Suprapubic skin (tissue), 4 donors: ENCODE results near the gene C1orf21.

Experiments used
- CTCF ChIP-seq, 2 donors: fragments of 200-600 bp in 1 of 2; fragments of 450-650 bp in 1 of 2; sonication (generic) in 1 of 2; IDR thresholded peaks; one replicate each; pipeline ENCODE4 v1.5.1; 2016 to 2019; ENCODE audit warnings: antibody characterized with exemption in 2 of 2, mild to moderate bottlenecking in 1 of 2, moderate library complexity in 1 of 2
- EP300 ChIP-seq: sonication (generic); formaldehyde crosslinking; IDR thresholded peaks from one replicate; pipeline ENCODE4 v1.6.1; 2017; ENCODE audit warnings: antibody characterized with exemption
- POLR2A ChIP-seq, 2 donors: fragments of 450-650 bp; IDR thresholded peaks; one replicate each; pipeline ENCODE4 v1.6.1; 2017; ENCODE audit warnings: antibody characterized with exemption in 2 of 2, mild to moderate bottlenecking in 2 of 2, moderate library complexity in 2 of 2
- POLR2AphosphoS5 ChIP-seq, 3 donors: sonication (generic); formaldehyde crosslinking; IDR thresholded peaks; one replicate each; pipeline ENCODE4 v1.6.1; 2017; ENCODE audit warnings: antibody characterized with exemption in 3 of 3

DNA sequence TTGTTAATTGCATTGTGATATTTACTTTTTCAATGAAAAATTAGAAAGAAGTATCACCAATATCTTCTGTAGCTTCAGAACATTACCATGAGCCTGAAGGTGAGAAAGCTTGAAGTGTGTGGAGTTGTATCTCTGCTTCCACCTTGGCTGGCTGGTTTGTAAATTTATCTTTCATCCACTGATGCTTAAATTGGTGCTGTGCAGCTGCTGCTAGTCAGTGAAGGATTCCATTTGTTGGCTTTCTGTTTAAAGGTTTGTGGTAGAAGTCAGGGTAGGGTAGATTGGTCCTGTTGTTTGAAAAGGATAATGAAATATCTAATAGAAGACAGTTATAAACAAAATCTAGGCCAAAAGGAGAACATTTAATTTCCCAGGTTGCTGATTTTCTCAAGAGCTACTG is 105.7 kb downstream of the C1orf21 start:
- TF ChIP-seq CTCF (IDR thresholded peaks at IDR 0.05): no peak
- TF ChIP-seq POLR2A (IDR thresholded peaks at IDR 0.05): no peak
- no peak for TF ChIP-seq POLR2AphosphoS5 (IDR thresholded peaks at IDR 0.05)
- no peak for TF ChIP-seq EP300
